Stimulated activated naive CD8-positive, alpha-beta T cell treated with anti-CD3 and anti-CD28 coated beads, Interleukin-15, amount 100 ng/mL, for 72 hours (primary cell): Measurements from ENCODE around the gene SHISAL2B.
"Not testable (repeated sequence)": the region's sequence is repeated elsewhere in the genome, so short reads cannot be mapped to it uniquely, and the experiment has no call there.

Experiments used
- ATAC-seq: fragments of 150-1000 bp; cut with Tn5 transposase; 2 replicates; pipeline ENCODE4 v1.10.0; 2021; ENCODE audit warnings: mild to moderate bottlenecking, moderate library complexity
- DNase-seq, 2 donors: peaks; one replicate each; pipeline ENCODE4 v3.0.0; 2021 to 2022
- H3K27ac Mint-ChIP-seq, 2 donors: one replicate each; pipeline ENCODE4 v1.8.0; 2022; ENCODE audit warnings: mild to moderate bottlenecking in 2 of 2, mixed read lengths in 2 of 2, moderate library complexity in 2 of 2
- H3K27me3 Mint-ChIP-seq: one replicate; pipeline ENCODE4 v1.8.0; 2022; ENCODE audit warnings: mixed read lengths
- H3K4me1 Mint-ChIP-seq: one replicate; pipeline ENCODE4 v1.8.0; 2022; ENCODE audit warnings: mild to moderate bottlenecking, mixed read lengths
- H3K4me3 Mint-ChIP-seq, 2 donors: one replicate each; pipeline ENCODE4 v1.8.0; 2022; ENCODE audit warnings: mild to moderate bottlenecking in 2 of 2, mixed read lengths in 2 of 2, moderate library complexity in 1 of 2
- H3K9me3 Mint-ChIP-seq, 2 donors: one replicate each; pipeline ENCODE4 v1.8.0; 2022; ENCODE audit warnings: mixed read lengths in 2 of 2

Gene SHISAL2B

GRCh38 chr5:64690417-64691151 is at the start of gene SHISAL2B:
Gene SHISAL2B, plus strand, starts transcription at chr5:64690503. Its CDS starts 121 bp downstream, at chr5:64690624.
- H3K9me3 Mint-ChIP-seq = no peaks in the 10 kb centered on the region
- peaks cover 9% of the 10 kb centered on the region for H3K4me1 Mint-ChIP-seq
- H3K4me3 Mint-ChIP-seq = peak within 1 kb of the TSS; percentile 75 to 77
- no peak within 1 kb of the TSS for H3K27ac Mint-ChIP-seq
- ATAC-seq = peak; percentile 57
- H3K27me3 Mint-ChIP-seq = peaks cover 74% of the 10 kb centered on the region
- no peak for DNase-seq

DNA sequence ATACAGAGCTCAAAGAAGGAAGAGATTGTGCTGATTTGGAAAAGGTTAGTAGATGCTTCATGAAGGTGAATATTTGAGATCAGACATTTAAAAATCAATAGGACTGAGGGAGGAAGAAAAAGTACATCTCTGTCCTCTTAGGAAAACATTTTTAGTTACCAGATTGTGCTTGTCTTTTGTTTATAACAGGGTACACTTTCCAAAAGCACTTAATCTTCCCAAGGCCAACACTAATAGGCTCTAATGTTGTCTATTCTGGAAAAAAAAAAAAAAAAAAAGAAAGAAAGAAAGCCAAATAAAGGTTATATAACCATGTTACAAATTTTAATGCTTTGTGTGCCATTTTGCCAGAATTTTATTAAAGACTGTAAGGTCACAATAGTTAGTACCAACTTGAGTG is 45.5 kb upstream of the SHISAL2B start:
- no peaks in the 10 kb centered on the region for H3K4me1 Mint-ChIP-seq
- H3K4me3 Mint-ChIP-seq = no peak overlapping the region
- peaks cover under 1% of the 10 kb centered on the region for H3K27me3 Mint-ChIP-seq
- H3K27ac Mint-ChIP-seq = no peak overlapping the region
- ATAC-seq (no peak), DNase-seq (no peak)
- H3K9me3 Mint-ChIP-seq = no peaks in the 10 kb centered on the region

DNA sequence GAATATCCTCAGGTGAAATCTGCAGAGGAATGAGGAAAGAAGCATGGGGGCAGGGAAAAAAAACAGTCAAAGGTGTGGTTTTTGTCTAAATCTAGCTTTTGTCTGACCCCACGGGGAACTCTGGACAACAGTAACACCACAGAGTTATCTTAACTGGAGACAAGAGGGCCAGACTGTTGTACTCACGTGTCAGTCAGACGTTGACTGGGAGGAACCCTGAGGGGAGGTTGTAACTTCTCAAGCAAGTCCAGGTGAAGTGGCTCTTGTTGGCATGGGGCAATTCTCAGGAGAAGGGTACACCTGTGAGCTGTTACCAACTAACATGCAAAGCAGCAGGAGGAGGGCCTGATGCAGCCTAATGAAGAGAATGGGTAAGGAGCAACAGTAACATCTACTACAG is 44.1 kb upstream of the SHISAL2B start:
- no peaks in the 10 kb centered on the region for H3K9me3 Mint-ChIP-seq
- no peak overlapping the region for H3K27ac Mint-ChIP-seq
- H3K4me3 Mint-ChIP-seq = no peak overlapping the region
- ATAC-seq = no peak
- H3K4me1 Mint-ChIP-seq = no peaks in the 10 kb centered on the region
- no peak for DNase-seq
- no peaks in the 10 kb centered on the region for H3K27me3 Mint-ChIP-seq

DNA sequence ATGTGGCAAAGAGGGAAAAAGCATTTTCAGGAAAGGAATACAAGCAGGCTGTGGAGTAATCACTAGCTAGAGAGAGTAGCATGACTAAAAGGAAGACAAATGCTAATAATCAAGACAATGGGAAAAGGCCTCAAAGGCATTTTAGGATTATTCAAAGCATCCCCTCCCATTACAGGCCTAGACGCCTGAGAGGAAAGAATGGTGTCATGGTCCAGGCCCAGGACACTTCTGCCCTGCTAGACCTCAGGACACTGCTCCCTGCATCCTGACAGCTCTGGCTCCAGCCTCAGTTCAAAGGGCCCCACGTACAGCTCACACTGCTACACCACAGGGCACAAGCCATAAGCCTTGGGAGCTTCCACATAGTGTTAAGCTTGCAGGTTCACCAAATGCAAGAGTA is 40.8 kb upstream of the SHISAL2B start:
- Mint-ChIP-seq H3K27ac (no peak overlapping the region), H3K9me3 (no peaks in the 10 kb centered on the region), H3K27me3 (no peaks in the 10 kb centered on the region), H3K4me3 (no peak overlapping the region), H3K4me1 (no peaks in the 10 kb centered on the region)
- ATAC-seq (no peak), DNase-seq (no peak)

GRCh38 chr5:64653766-64654560 is 36.3 kb upstream of the SHISAL2B start:
- Mint-ChIP-seq H3K9me3 (no peaks in the 10 kb centered on the region), H3K27me3 (no peaks in the 10 kb centered on the region), H3K4me3 (no peak overlapping the region), H3K4me1 (no peaks in the 10 kb centered on the region), H3K27ac (no peak overlapping the region)
- ATAC-seq (no peak), DNase-seq (no peak)

- DNase-seq (no peak), ATAC-seq (no peak)
- H3K9me3 Mint-ChIP-seq = no peaks in the 10 kb centered on the region
- no peak overlapping the region for H3K27ac Mint-ChIP-seq
- H3K27me3 Mint-ChIP-seq = no peaks in the 10 kb centered on the region
- no peak overlapping the region for H3K4me3 Mint-ChIP-seq
- H3K4me1 Mint-ChIP-seq = no peaks in the 10 kb centered on the region
These were observed 35.8 kb upstream of the SHISAL2B start for GRCh38 chr5:64654561-64654938.

- Mint-ChIP-seq H3K9me3 (no peaks in the 10 kb centered on the region), H3K4me1 (no peaks in the 10 kb centered on the region), H3K27me3 (no peaks in the 10 kb centered on the region), H3K27ac (no peak overlapping the region), H3K4me3 (no peak overlapping the region)
- DNase-seq (no peak), ATAC-seq (no peak)
These were observed 34.7 kb upstream of the SHISAL2B start for GRCh38 chr5:64655596-64655995.

- Mint-ChIP-seq H3K4me3 (no peak overlapping the region), H3K27me3 (no peaks in the 10 kb centered on the region), H3K27ac (no peak overlapping the region), H3K4me1 (no peaks in the 10 kb centered on the region), H3K9me3 (no peaks in the 10 kb centered on the region)
- ATAC-seq (no peak), DNase-seq (no peak)
These were observed 31.0 kb upstream of the SHISAL2B start for GRCh38 chr5:64659289-64659688.

DNA sequence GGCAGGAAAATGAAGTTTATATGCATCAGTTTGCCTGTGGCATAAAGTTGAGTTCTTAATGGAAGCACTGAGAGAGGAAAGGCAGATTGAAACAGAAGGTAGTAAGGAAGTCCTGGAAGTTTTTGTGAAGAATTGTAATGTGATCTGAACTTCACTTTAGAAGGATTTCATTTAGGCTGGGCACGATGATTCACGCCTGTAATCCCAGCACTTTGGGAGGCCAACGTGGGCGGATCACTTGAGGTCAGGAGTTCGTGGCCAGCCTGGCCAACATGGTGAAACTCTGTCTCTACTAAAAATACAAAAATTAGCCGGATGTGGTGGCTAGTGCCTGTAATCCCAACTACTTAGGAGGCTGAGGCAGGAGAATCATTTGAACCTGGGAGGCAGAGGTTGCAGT is 27.1 kb upstream of the SHISAL2B start:
- not testable (repeated sequence) for H3K27ac Mint-ChIP-seq, H3K4me1 Mint-ChIP-seq, H3K9me3 Mint-ChIP-seq, H3K27me3 Mint-ChIP-seq, ATAC-seq, H3K4me3 Mint-ChIP-seq, DNase-seq

DNA sequence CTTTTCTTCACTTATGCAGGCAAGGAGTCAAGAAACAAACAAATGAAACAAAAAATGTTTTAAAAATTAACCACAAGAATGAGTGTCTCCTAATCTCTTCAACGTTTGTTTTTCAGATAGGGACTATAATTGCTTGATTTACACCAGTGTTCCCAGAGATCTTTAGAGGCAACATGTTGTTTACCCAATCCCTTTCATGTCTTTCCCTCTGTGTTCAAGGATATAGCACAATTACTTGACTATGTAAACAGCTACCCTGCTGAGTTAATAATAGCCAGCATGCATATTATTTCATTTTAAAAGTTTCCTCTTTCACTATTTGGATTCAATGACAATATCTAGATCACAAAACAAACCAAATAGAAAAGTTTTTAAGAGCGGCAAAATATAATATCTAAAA is 25.1 kb upstream of the SHISAL2B start:
- Mint-ChIP-seq H3K27me3 (peaks cover 13% of the 10 kb centered on the region), H3K27ac (no peak overlapping the region), H3K9me3 (no peaks in the 10 kb centered on the region), H3K4me3 (no peak overlapping the region), H3K4me1 (no peaks in the 10 kb centered on the region)
- no peak for ATAC-seq
- no peak for DNase-seq

DNA sequence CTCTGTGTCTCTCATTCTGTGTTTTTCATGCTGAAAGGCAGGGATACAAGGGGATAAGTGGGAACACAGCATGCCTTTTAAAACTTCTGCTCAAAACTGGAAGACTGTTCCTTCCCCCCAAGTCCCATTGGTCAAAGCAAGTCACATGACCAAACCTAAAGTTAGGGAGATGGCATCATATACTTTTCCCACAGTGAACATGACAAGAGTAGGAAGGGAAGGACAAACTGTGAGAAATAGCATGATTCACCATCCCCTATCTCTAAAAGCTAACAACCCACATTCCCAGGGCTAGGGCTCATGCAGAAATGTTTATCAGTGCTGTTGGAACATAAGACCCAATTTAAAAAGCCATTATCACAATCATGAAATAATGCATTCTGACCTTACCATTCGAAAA is 24.2 kb upstream of the SHISAL2B start:
- H3K4me3 Mint-ChIP-seq = no peak overlapping the region
- H3K27ac Mint-ChIP-seq = peak overlapping the region in 1 of 2 donors; percentile 29
- H3K9me3 Mint-ChIP-seq = no peaks in the 10 kb centered on the region
- no peaks in the 10 kb centered on the region for H3K4me1 Mint-ChIP-seq
- ATAC-seq (no peak), DNase-seq (no peak)
- peaks cover 18% of the 10 kb centered on the region for H3K27me3 Mint-ChIP-seq

GRCh38 chr5:64667068-64667467 is 23.2 kb upstream of the SHISAL2B start:
- no peak for ATAC-seq
- H3K4me3 Mint-ChIP-seq = no peak overlapping the region
- H3K27ac Mint-ChIP-seq = no peak overlapping the region
- H3K9me3 Mint-ChIP-seq = no peaks in the 10 kb centered on the region
- peaks cover 18% of the 10 kb centered on the region for H3K27me3 Mint-ChIP-seq
- H3K4me1 Mint-ChIP-seq = no peaks in the 10 kb centered on the region
- DNase-seq = no peak

DNA sequence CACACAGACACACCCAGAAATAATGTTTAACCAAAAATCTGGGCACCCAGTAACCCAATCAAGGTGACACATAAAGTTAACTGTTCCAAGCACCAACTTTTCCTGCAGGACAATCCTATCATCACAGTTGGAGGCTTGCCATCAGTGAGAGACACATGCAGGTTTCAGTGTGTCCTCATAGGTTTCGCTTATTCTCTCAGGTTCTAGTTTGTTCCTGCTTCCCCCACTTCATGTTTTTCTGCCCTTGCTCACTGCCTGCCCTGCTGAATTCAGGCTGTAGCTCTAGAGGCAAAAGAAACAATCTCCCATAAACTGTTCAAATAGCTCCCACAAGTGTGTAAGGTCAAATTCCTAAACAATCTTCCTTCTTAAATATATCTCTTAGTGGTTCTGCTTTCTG is 20.0 kb upstream of the SHISAL2B start:
- Mint-ChIP-seq H3K27ac (no peak overlapping the region), H3K4me1 (no peaks in the 10 kb centered on the region), H3K27me3 (peaks cover 25% of the 10 kb centered on the region), H3K9me3 (no peaks in the 10 kb centered on the region), H3K4me3 (no peak overlapping the region)
- ATAC-seq (no peak), DNase-seq (no peak)

DNA sequence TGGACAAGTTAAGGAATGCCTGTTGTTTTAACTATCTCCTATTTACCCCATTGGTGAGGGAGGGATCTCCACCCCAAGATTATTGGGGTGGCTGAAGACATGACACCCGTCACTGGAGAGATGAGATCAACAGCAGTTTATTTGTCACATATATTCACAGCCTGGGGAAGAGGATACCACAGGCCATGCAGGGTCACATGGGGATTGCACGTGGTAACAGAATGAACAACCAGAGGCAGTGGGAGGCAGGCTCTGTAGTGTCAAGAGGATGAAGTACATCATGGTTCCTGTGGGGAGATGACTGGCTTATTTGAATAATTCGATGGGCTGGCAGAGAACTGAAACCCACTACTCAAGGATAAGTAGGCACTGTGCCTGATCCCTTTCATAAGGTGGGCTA is 18.6 kb upstream of the SHISAL2B start:
- H3K27me3 Mint-ChIP-seq = peaks cover 23% of the 10 kb centered on the region
- no peaks in the 10 kb centered on the region for H3K9me3 Mint-ChIP-seq
- no peaks in the 10 kb centered on the region for H3K4me1 Mint-ChIP-seq
- DNase-seq = no peak
- H3K4me3 Mint-ChIP-seq = no peak overlapping the region
- no peak overlapping the region for H3K27ac Mint-ChIP-seq
- ATAC-seq = peak; percentile 49

- no peak overlapping the region for H3K4me3 Mint-ChIP-seq
- H3K9me3 Mint-ChIP-seq = no peaks in the 10 kb centered on the region
- no peak overlapping the region for H3K27ac Mint-ChIP-seq
- H3K27me3 Mint-ChIP-seq = peaks cover 15% of the 10 kb centered on the region
- no peak for DNase-seq
- no peaks in the 10 kb centered on the region for H3K4me1 Mint-ChIP-seq
- no peak for ATAC-seq
These were observed 11.9 kb upstream of the SHISAL2B start for GRCh38 chr5:64678374-64678773.

GRCh38 chr5:64680289-64680688 is 10.0 kb upstream of the SHISAL2B start:
- Mint-ChIP-seq H3K4me1 (no peaks in the 10 kb centered on the region), H3K27me3 (peaks cover 16% of the 10 kb centered on the region), H3K9me3 (no peaks in the 10 kb centered on the region), H3K4me3 (no peak overlapping the region), H3K27ac (no peak overlapping the region)
- ATAC-seq (no peak), DNase-seq (no peak)
